Right ventricle myocardium superior (tissue), 1 donor: ENCODE results near the gene SEZ6L. TPM values are rescaled to one million over a fixed set of nuclear protein-coding genes. Genes with fewer than 3 reads are reported as not detected.

Source experiments
- ATAC-seq: fragments of 200-7000 bp; cut with Tn5 transposase; one replicate; pipeline ENCODE4 v1.9.1; 2020; ENCODE audit warnings: mild to moderate bottlenecking; ENCODE audit not compliant: poor library complexity
- DNase-seq: peaks from one replicate; pipeline ENCODE4 v3.0.0-alpha.2; 2020
- intact Hi-C: fragments of 100-400 bp; cut with DNase I; formaldehyde crosslinking; loops from one replicate; pipeline ENCODE4 v1.11.2; 2022
- total RNA-seq: library from RNA; stranded (reverse); fragmentation: NEBNext Ultra II Directional; extraction: Animal tissue kit (Norgen Biotek cat#: 25700); gene quantifications from one replicate; pipeline ENCODE4 v1.2.1, GENCODE V29; 2021
- donor health status: DM: no; HTN: yes; CAD: no; lungs with severe emphysema.

SEZ6L gene
- total RNA-seq, 1 donor from 2014 or later, result 0.11 TPM

- peak; percentile 98 for ATAC-seq
- DNase-seq, result peak; percentile 72
- intact Hi-C loops, result no loop called here
These were observed 152.2 kb downstream of the SEZ6L start for GRCh38 chr22:26321469-26321913.

- ATAC-seq (no peak), DNase-seq (no peak)
- intact Hi-C loops, result no loop called here
These were observed 153.1 kb downstream of the SEZ6L start for GRCh38 chr22:26322179-26322905.

GRCh38 chr22:26323013-26323412 lies 153.8 kb downstream of the SEZ6L start:
- DNase-seq, result no peak
- no peak for ATAC-seq
- intact Hi-C loops, result no loop called here

GRCh38 chr22:26324150-26324549 lies 154.9 kb downstream of the SEZ6L start:
- DNase-seq (no peak), ATAC-seq (no peak)
- intact Hi-C loops, result no loop called here

- intact Hi-C loops, result no loop called here
- ATAC-seq (no peak), DNase-seq (no peak)
These were observed 156.4 kb downstream of the SEZ6L start for GRCh38 chr22:26325641-26326040.

- intact Hi-C loops, result no loop called here
- no peak for DNase-seq
These were observed 157.5 kb downstream of the SEZ6L start for GRCh38 chr22:26326803-26327202.

GRCh38 chr22:26327306-26327705 lies 158.0 kb downstream of the SEZ6L start:
- no peak for DNase-seq
- ATAC-seq, result no peak
- intact Hi-C loops, result no loop called here

More at GRCh38 chr22:26326803-26327202, 157.5 kb downstream of the SEZ6L start:
- ATAC-seq, result no peak

GRCh38 chr22:26328221-26328620 lies 159.0 kb downstream of the SEZ6L start:
- DNase-seq, result no peak
- intact Hi-C loops, result no loop called here

GRCh38 chr22:26330971-26331625 lies 161.8 kb downstream of the SEZ6L start:
- peak; percentile 49 for ATAC-seq
- intact Hi-C loops, result loop anchor here (5.0 kb wide), 1 partner anchor 244 kb away; no protein-coding TSS in a partner anchor

More at GRCh38 chr22:26328221-26328620, 159.0 kb downstream of the SEZ6L start:
- no peak for ATAC-seq

GRCh38 chr22:26333088-26333800 lies 164.0 kb downstream of the SEZ6L start:
- ATAC-seq (no peak), DNase-seq (no peak)
- intact Hi-C loops, result loop anchor here (5.0 kb wide), 1 partner anchor 246 kb away; no protein-coding TSS in a partner anchor

More at GRCh38 chr22:26330971-26331625, 161.8 kb downstream of the SEZ6L start:
- DNase-seq, result no peak

- DNase-seq (no peak), ATAC-seq (no peak)
- intact Hi-C loops, result loop anchor here (5.0 kb wide), 1 partner anchor 247 kb away; no protein-coding TSS in a partner anchor
These were observed 165.0 kb downstream of the SEZ6L start for GRCh38 chr22:26334232-26334631.

- no peak for ATAC-seq
- intact Hi-C loops, result no loop called here
These were observed 167.5 kb downstream of the SEZ6L start for GRCh38 chr22:26336773-26337172.

GRCh38 chr22:26339755-26340154 lies 170.5 kb downstream of the SEZ6L start:
- DNase-seq (no peak), ATAC-seq (no peak)
- intact Hi-C loops, result no loop called here

More at GRCh38 chr22:26336773-26337172, 167.5 kb downstream of the SEZ6L start:
- no peak for DNase-seq

- intact Hi-C loops, result no loop called here
- ATAC-seq, result no peak
- no peak for DNase-seq
These were observed 173.6 kb downstream of the SEZ6L start for GRCh38 chr22:26342745-26343410.

GRCh38 chr22:26345496-26345895 lies 176.2 kb downstream of the SEZ6L start:
- ATAC-seq, result no peak
- intact Hi-C loops, result no loop called here

GRCh38 chr22:26348810-26349526 lies 179.7 kb downstream of the SEZ6L start:
- DNase-seq (no peak), ATAC-seq (no peak)
- intact Hi-C loops, result no loop called here

More at GRCh38 chr22:26345496-26345895, 176.2 kb downstream of the SEZ6L start:
- DNase-seq, result no peak

GRCh38 chr22:26354707-26355106 lies 185.4 kb downstream of the SEZ6L start:
- intact Hi-C loops, result no loop called here
- ATAC-seq (no peak), DNase-seq (no peak)

- intact Hi-C loops, result no loop called here
- ATAC-seq, result no peak
- no peak for DNase-seq
These were observed 188.0 kb downstream of the SEZ6L start for GRCh38 chr22:26357281-26357680.
